Globus pallidus (tissue), 1 donor: ENCODE results near the gene SLC17A1.

Experiments used
- DNase-seq: peaks from one replicate; pipeline ENCODE4 v3.0.0-alpha.2; 2015; ENCODE audit warnings: low spot score

SLC17A1 gene, protein sequence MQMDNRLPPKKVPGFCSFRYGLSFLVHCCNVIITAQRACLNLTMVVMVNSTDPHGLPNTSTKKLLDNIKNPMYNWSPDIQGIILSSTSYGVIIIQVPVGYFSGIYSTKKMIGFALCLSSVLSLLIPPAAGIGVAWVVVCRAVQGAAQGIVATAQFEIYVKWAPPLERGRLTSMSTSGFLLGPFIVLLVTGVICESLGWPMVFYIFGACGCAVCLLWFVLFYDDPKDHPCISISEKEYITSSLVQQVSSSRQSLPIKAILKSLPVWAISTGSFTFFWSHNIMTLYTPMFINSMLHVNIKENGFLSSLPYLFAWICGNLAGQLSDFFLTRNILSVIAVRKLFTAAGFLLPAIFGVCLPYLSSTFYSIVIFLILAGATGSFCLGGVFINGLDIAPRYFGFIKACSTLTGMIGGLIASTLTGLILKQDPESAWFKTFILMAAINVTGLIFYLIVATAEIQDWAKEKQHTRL

GRCh38 chr6:25831532-25832306 lies at the start of gene SLC17A1:
TSS of gene SLC17A1 (minus strand) at chr6:25832052. CDS start at chr6:25830557, 1,495 bp downstream.
- no peak for DNase-seq

DNA sequence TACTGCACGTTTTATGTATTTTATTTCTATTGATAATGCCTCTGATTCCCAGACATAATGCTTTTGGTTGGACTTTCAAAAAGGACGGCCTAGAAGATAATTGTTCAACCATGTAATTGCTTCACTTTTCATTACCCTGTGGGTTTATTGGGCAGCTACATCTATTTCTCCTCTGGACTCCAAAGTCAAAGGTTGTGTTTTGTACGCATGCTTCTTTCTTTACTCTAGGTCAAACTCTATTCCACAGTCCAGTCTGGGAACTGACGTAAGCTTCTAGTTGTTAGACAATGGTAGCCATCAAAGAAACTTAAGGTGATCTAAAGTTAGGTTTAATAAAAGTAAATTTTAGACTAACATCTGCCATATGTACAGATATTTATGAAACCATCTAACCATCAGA lies 48.7 kb upstream of the SLC17A1 start:
- DNase-seq, result no peak

GRCh38 chr6:25878721-25879322 lies 47.0 kb upstream of the SLC17A1 start:
- no peak for DNase-seq

- no peak for DNase-seq
Observed at GRCh38 chr6:25875926-25876602, 44.2 kb upstream of the SLC17A1 start.

GRCh38 chr6:25875563-25875905 lies 43.7 kb upstream of the SLC17A1 start:
- no peak for DNase-seq

- no peak for DNase-seq
Observed at GRCh38 chr6:25874822-25875562, 43.1 kb upstream of the SLC17A1 start.

DNA sequence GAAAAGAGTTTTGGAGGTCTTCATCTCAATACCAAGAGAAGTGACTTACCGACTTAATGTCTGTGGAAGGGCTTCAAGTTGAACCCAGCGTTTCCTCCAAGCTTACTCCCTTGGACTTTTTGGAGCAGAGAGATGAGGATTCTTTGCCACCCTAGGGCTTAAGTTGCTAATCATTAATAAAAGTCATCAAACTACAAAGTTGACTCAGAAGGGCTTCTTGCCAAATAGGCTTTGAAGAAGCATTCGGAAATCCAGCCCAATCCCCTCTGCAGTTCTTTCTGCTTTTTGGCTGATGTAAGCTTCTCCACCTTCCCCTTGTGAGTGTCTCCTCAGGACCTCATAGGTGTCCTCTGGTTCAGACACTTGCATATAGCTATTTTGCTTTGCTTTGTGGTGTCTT lies 42.3 kb upstream of the SLC17A1 start, which contains the start of gene SLC17A3:
Gene SLC17A3, minus strand, starts transcription at position 126 of the 400 bp plus-strand sequence. CDS start 5,856 bp downstream, outside the sequence.
- DNase-seq, result no peak

DNA sequence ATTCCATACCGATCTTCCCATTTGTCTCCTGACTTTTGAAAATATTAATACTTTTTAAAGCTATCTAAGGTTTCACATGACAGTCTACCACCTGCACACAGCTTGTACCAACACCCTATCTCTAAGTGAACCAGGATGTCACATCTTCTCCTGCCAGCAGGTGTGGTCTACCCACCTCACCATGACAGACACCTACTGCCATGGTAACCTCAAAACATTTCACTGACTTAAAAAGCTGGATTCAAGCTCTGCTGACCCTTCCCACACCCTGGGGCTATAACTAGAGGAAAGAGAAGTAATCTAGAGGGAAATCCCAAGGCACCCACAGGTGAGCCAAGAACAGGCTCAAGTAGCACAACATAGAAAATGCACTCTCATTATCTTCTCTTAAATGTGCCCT lies 41.0 kb upstream of the SLC17A1 start:
- no peak for DNase-seq

- DNase-seq, result no peak
Observed at GRCh38 chr6:25869840-25870239, 38.0 kb upstream of the SLC17A1 start.

GRCh38 chr6:25868436-25869183 lies 36.8 kb upstream of the SLC17A1 start:
- DNase-seq, result no peak

DNA sequence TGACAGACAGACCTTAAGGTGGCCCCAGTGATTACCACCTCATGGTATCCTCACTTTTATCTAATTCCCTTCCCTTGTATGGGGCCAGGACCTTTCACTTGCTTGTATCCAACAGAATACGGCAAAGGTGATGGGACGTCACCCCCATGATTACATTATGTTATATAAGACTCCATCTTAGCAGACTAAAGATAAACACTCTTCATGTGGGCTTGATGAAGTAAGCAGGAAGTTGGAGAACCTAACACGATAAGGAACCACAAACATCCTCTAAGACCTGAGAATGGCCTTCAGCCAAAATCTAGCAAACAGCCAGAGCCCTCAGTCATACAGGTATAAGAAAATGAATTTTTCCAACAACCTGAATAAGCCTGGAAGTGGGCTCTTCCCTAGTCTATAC lies 34.2 kb upstream of the SLC17A1 start:
- no peak for DNase-seq

DNA sequence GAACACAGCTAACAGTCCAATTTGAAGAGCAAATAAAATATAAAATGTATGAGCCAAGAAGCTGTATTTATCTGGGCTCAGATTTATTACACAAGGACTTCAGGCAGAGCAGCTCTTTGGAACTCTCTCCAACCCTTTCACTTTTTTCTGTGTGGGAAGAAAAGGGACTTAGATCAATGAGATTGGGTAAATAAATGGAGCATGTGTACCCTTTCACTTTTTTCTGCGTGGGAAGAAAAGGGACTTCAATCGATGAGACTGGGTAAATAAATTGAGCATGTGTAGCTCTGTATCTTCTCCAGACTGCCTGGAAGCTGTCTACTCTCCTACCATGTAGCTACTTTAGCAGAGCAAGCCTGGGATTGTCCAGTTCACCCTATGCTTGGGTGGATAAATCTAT lies 31.5 kb upstream of the SLC17A1 start:
- no peak for DNase-seq

- DNase-seq, result no peak
Observed at GRCh38 chr6:25862199-25862598, 30.3 kb upstream of the SLC17A1 start.

- DNase-seq, result no peak
Observed at GRCh38 chr6:25852756-25853155, 20.9 kb upstream of the SLC17A1 start.

DNA sequence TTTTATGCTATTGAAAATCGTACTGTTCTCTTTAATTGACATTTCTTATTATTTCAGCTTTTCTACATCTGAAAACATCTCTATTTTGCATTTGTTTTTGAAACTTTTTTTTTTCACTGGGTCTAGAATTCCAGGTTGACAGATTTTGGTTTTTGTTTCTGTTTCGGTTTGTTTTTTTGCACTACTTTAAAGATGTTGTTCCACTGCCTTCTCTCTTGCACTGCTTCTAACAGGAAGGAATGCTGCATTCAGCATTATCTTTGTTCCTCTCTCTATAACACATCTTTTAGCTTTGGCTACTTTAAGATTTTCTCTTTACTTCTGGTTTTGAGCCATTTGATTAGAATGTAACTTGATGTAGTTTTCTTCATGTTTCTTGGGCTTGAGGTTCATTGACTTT lies 20.1 kb upstream of the SLC17A1 start:
- no peak for DNase-seq

DNA sequence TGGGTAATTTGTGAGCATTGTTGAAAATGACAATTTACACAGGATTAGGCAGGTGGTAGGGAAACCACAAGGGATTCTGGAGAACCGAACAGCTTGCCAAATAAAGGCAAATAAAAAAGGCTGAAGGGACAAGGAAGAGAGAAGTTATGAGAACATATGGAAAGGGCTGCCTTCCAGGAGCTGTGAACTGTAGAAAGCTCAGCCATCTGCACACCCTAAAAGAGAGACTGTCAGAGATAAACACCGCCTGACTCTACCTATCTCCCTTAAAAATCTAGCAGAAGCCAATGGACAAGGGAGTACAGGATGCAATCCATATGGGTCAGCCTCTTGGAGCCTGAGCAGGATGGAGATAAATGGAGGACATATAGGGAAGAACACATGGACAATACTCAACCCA lies 12.7 kb upstream of the SLC17A1 start:
- no peak for DNase-seq

DNA sequence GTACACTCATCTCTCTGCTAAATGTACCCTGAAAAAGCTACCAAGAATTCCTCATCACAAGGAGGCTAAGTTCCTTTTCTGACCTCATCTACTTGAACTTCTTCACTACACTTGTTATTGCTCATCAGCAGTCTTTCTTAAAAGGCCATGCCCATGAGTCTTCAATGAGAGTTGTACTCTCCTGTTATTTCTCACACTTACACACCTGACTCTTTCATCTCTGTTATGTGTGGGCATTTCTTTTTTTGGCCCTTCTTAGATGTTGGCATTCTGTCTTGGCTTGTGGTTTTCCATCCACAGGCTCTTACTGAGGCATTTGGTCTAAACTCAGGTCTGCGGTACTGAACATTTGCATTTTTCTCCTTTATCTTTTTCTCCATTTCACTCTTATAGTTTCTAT lies 10.7 kb upstream of the SLC17A1 start:
- DNase-seq, result no peak

GRCh38 chr6:25835442-25836283 lies 3.8 kb upstream of the SLC17A1 start:
- no peak for DNase-seq

GRCh38 chr6:25834950-25835349 lies 3.1 kb upstream of the SLC17A1 start:
- no peak for DNase-seq

DNA sequence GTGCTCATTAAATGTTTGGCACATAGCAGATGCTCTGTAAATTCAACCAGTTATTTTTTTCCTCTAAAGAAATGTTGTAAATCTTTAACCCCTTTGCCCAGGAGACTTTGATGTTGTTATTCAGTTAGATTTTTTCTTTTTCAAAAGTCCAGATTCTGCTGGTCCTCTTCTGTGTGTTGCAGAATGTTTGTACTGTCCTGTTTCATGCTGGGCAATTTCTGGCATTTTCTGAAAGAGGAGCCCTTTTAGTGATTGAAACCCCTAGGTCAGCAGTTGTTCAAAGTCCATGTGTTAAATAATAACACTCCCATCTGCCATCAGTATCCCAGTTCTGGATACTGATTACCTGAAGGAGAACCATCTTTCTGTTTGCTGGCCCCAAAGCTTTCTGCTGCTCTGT lies 1.3 kb upstream of the SLC17A1 start:
- no peak for DNase-seq
